ENCODE data around the gene CDKN2B.
A peak's percentile ranks its signal among the peaks of the same experiment; 100 is the strongest.

Gene CDKN2B

DNA sequence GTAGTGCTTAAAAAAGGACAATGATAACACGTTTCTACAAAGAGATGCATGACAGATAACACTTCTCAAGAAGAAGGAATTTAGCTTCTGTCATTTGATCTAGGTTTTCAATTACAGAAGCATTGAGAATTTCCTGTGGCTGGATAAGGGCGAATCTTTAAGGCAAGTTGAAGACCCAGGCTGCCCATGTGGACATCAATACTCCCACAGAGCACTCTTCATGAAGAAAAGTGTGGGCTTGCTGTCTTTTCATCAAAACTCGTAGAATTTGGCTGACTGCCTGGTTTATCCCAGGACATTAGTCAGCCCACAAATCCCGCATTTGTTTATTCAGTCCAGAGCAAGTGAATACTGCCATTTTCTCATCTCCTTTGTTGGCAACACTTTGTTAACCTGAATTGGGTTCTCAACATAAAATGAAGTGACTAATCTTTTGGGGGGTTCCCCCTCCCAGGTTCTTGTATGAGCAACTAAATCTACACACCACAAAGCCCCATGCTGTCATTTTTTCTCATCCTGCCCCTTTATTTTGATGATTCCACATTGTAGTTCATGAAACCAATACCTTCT lies 43.4 kb upstream of the CDKN2B start:
- DNase-seq (ENCODE audit: low read depth): peak; percentile 100
- H3K4me3 ChIP-seq (ENCODE audit: control insufficient read depth, low read depth, low read length): no peak overlapping the region
- TF ChIP-seq, protein P1, sequence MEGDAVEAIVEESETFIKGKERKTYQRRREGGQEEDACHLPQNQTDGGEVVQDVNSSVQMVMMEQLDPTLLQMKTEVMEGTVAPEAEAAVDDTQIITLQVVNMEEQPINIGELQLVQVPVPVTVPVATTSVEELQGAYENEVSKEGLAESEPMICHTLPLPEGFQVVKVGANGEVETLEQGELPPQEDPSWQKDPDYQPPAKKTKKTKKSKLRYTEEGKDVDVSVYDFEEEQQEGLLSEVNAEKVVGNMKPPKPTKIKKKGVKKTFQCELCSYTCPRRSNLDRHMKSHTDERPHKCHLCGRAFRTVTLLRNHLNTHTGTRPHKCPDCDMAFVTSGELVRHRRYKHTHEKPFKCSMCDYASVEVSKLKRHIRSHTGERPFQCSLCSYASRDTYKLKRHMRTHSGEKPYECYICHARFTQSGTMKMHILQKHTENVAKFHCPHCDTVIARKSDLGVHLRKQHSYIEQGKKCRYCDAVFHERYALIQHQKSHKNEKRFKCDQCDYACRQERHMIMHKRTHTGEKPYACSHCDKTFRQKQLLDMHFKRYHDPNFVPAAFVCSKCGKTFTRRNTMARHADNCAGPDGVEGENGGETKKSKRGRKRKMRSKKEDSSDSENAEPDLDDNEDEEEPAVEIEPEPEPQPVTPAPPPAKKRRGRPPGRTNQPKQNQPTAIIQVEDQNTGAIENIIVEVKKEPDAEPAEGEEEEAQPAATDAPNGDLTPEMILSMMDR (conservative IDR thresholded peaks at IDR 0.05; ENCODE audit: control insufficient read depth, insufficient read depth, low read depth, low read length): no peak

DNA sequence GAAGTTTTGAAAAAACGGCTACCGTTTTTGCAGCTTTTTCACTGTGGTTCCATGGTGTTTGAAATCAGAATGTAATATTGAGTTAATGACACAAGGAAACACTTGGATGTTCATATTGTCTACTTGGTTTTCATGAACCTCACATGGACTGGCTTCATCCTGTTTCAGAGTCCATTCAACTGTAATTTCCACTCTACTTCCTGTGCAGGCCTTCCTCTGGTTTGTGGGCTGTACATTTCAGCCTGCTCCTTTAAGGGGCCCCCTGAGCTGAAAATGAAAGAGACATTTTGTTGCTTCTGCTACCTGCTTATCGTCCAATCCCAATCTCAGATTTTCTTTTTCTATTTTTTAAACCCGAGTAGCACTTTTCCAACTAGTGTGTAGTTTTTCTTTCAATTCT lies 41.8 kb upstream of the CDKN2B start:
- no peak overlapping the region for H3K4me3 ChIP-seq (ENCODE audit: control insufficient read depth, low read depth, low read length)
- DNase-seq (ENCODE audit: low read depth): no peak
- TF ChIP-seq, protein P1 (conservative IDR thresholded peaks at IDR 0.05; ENCODE audit: control insufficient read depth, insufficient read depth, low read depth, low read length): no peak

DNA sequence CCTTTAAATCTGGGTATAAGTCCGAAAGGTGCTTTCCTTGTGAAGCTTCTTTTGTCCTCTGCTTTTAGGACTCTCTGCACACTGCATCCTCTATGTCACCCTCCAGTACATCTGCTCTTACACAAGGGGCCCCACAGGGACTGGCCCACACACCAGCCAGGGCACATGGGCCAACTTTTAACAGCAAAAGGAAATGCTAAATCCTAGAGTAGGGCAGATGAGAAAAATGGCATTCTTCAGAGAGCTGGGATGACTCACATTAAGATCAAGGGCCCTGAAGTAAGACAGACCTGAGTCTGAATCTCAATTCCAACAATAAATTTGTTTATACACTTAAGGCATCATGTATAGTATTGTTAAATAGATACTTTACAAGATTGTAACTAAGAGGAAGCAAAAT lies 40.3 kb upstream of the CDKN2B start:
- peak; percentile 76 for DNase-seq (ENCODE audit: low read depth)

DNA sequence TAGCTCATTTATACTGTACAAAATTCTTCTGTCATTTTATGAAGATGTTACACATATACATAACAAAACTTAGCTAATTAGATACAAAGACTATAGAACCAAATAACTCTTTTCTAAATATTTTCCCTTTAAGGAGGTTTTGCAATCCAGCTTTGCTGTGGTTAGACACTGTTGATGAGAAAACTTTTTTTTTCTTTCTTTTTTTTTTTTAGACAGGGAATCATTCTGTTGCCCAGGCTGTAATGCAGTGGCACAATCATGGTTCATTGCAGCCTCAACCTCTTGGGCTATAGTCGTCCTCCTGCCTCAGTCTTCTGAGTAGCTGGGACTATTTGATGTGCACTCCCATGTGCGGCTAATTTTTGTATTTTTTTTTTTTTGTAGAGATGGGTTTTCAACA lies 38.5 kb upstream of the CDKN2B start:
- H3K4me3 ChIP-seq (ENCODE audit: control insufficient read depth, low read depth, low read length): no peak overlapping the region
- no peak for DNase-seq (ENCODE audit: low read depth)
- TF ChIP-seq, protein P1 (conservative IDR thresholded peaks at IDR 0.05; ENCODE audit: control insufficient read depth, insufficient read depth, low read depth, low read length): no peak

More for the DNA sequence above, 40.3 kb upstream of the CDKN2B start:
- no peak overlapping the region for H3K4me3 ChIP-seq (ENCODE audit: control insufficient read depth, low read depth, low read length)
- TF ChIP-seq, protein P1 (conservative IDR thresholded peaks at IDR 0.05; ENCODE audit: control insufficient read depth, insufficient read depth, low read depth, low read length): no peak

DNA sequence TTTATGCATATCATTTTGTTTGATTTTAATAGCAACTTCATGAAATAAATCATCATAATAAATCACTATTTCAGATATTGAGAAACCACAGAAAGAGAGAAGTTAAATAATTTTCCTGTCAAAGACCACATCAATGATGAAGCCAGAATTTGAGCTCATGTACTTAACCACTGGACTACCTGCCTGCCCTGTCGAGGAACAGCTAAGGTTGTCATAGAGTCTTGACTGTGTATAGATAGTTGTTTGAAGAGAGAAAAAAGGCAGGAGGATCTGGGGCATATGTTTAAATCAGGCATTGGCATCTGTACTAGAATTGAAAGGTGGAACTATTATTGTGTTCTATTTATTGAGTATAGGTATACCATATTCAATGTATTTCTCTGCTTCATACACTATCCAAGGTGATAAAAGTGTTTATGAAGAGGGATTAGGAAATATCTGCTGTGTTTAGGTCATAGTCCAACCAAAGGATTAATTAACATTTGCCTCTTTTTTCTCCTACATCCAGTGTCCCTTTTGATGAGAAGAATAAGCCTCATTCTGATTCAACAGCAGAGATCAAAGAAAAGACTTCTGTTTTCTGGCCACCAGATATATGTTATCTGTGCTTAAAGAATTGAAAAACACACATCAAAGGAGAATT lies 37.3 kb upstream of the CDKN2B start:
- H3K4me3 ChIP-seq (ENCODE audit: control insufficient read depth, low read depth, low read length): no peak overlapping the region
- TF ChIP-seq, protein P1 (conservative IDR thresholded peaks at IDR 0.05; ENCODE audit: control insufficient read depth, insufficient read depth, low read depth, low read length): no peak
- no peak for DNase-seq (ENCODE audit: low read depth)

DNA sequence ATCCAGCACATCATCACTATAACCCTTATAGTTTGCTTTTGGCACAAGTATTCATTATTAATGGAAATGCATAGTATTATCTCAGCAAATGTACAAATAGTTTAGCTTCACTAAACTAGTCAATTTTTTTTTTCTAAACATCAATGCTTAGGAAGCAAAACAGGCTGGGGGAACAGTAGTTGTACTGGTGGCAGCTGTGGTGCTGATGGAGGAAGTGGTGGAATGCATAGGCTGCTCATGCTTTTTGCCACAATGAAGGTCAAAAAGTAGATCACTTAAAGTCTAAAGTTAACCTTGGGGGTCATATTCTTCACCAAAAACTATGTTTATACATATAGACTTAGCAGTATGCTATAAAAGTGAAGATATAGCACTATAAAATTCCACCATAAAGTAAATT lies 36.3 kb upstream of the CDKN2B start:
- H3K4me3 ChIP-seq (ENCODE audit: control insufficient read depth, low read depth, low read length): no peak overlapping the region
- DNase-seq (ENCODE audit: low read depth): no peak
- TF ChIP-seq, protein P1 (conservative IDR thresholded peaks at IDR 0.05; ENCODE audit: control insufficient read depth, insufficient read depth, low read depth, low read length): no peak
